ENCODE results near the gene GABPB2.

GABPB2 gene

GRCh38 chr1:151133018-151133806, 62.7 kb downstream of the GABPB2 start:
- H3K36me3 ChIP-seq (ENCODE audit: insufficient read depth, low read length): no peaks in the 10 kb centered on the region

GRCh38 chr1:151134396-151134795, 63.8 kb downstream of the GABPB2 start:
- no peak overlapping the region for H2AFZ ChIP-seq (ENCODE audit: low read length)
- H3K27me3 ChIP-seq (ENCODE audit: insufficient read depth, low read length, poor library complexity, severe bottlenecking): no peaks in the 10 kb centered on the region
- H4K20me1 ChIP-seq (ENCODE audit: insufficient read depth, low read length, poor library complexity, severe bottlenecking): no peaks in the 10 kb centered on the region
- no peak overlapping the region for H3K4me3 ChIP-seq (ENCODE audit: low read length, poor library complexity, severe bottlenecking)
- no peaks in the 10 kb centered on the region for H3K9me2 ChIP-seq (replicated peaks; ENCODE audit: low read depth, low read length)
- no peak for TF ChIP-seq EZH2phosphoT487 (IDR thresholded peaks at IDR 0.05; ENCODE audit: borderline replicate concordance)
- TF ChIP-seq CTCF (conservative IDR thresholded peaks at IDR 0.05; ENCODE audit: low read length): no peak
- no peaks in the 10 kb centered on the region for H3K36me3 ChIP-seq (ENCODE audit: insufficient read depth, low read length)
- no peak overlapping the region for H3K4me2 ChIP-seq (ENCODE audit: low read depth, low read length, poor library complexity, severe bottlenecking)
- H3K9me3 ChIP-seq (ENCODE audit: insufficient read depth, low read depth, low read length): no peaks in the 10 kb centered on the region
- no peaks in the 10 kb centered on the region for H3F3A ChIP-seq (ENCODE audit: low read depth)
- no peak overlapping the region for H3K9ac ChIP-seq (ENCODE audit: low read depth, low read length, poor library complexity, severe bottlenecking)
- H3K4me1 ChIP-seq (ENCODE audit: insufficient read depth, low read length, poor library complexity, severe bottlenecking): no peaks in the 10 kb centered on the region
- H3K79me2 ChIP-seq (ENCODE audit: insufficient read depth, low read length): no peaks in the 10 kb centered on the region

More at GRCh38 chr1:151133018-151133806, 62.7 kb downstream of the GABPB2 start:
- H3K4me2 ChIP-seq (ENCODE audit: low read depth, low read length, poor library complexity, severe bottlenecking): no peak overlapping the region
- H4K20me1 ChIP-seq (ENCODE audit: insufficient read depth, low read length, poor library complexity, severe bottlenecking): no peaks in the 10 kb centered on the region
- H3K9ac ChIP-seq (ENCODE audit: low read depth, low read length, poor library complexity, severe bottlenecking): no peak overlapping the region
- H3K79me2 ChIP-seq (ENCODE audit: insufficient read depth, low read length): no peaks in the 10 kb centered on the region
- no peak overlapping the region for H3K4me3 ChIP-seq (ENCODE audit: low read length, poor library complexity, severe bottlenecking)
- H3K9me2 ChIP-seq (replicated peaks; ENCODE audit: low read depth, low read length): no peaks in the 10 kb centered on the region
- H3K27me3 ChIP-seq (ENCODE audit: insufficient read depth, low read length, poor library complexity, severe bottlenecking): no peaks in the 10 kb centered on the region
- TF ChIP-seq CTCF (conservative IDR thresholded peaks at IDR 0.05; ENCODE audit: low read length) (no peak), EZH2phosphoT487 (IDR thresholded peaks at IDR 0.05; ENCODE audit: borderline replicate concordance) (no peak)
- no peaks in the 10 kb centered on the region for H3F3A ChIP-seq (ENCODE audit: low read depth)
- H2AFZ ChIP-seq (ENCODE audit: low read length): no peak overlapping the region
- no peaks in the 10 kb centered on the region for H3K9me3 ChIP-seq (ENCODE audit: insufficient read depth, low read depth, low read length)
- no peaks in the 10 kb centered on the region for H3K4me1 ChIP-seq (ENCODE audit: insufficient read depth, low read length, poor library complexity, severe bottlenecking)

- Histone ChIP-seq H3K9me3 (ENCODE audit: insufficient read depth, low read depth, low read length) (no peaks in the 10 kb centered on the region), H3K4me3 (ENCODE audit: low read length, poor library complexity, severe bottlenecking) (no peak overlapping the region), H3K79me2 (ENCODE audit: insufficient read depth, low read length) (no peaks in the 10 kb centered on the region), H3K4me1 (ENCODE audit: insufficient read depth, low read length, poor library complexity, severe bottlenecking) (no peaks in the 10 kb centered on the region), H3F3A (ENCODE audit: low read depth) (no peaks in the 10 kb centered on the region), H3K9ac (ENCODE audit: low read depth, low read length, poor library complexity, severe bottlenecking) (no peak overlapping the region), H3K9me2 (replicated peaks; ENCODE audit: low read depth, low read length) (no peaks in the 10 kb centered on the region), H4K20me1 (ENCODE audit: insufficient read depth, low read length, poor library complexity, severe bottlenecking) (no peaks in the 10 kb centered on the region), H3K4me2 (ENCODE audit: low read depth, low read length, poor library complexity, severe bottlenecking) (no peak overlapping the region), H2AFZ (ENCODE audit: low read length) (no peak overlapping the region), H3K27me3 (ENCODE audit: insufficient read depth, low read length, poor library complexity, severe bottlenecking) (no peaks in the 10 kb centered on the region), H3K36me3 (ENCODE audit: insufficient read depth, low read length) (no peaks in the 10 kb centered on the region)
- TF ChIP-seq EZH2phosphoT487 (IDR thresholded peaks at IDR 0.05; ENCODE audit: borderline replicate concordance) (no peak), CTCF (conservative IDR thresholded peaks at IDR 0.05; ENCODE audit: low read length) (no peak)
Observed at GRCh38 chr1:151134991-151135390, 64.4 kb downstream of the GABPB2 start.

All from Loucy (cell line).